Fibroblast of lung (primary cell): ENCODE data around the gene ZC3H10. TPM values are rescaled to one million over a fixed set of nuclear protein-coding genes. Genes with fewer than 3 reads are reported as not detected.
A peak's percentile ranks its signal among the peaks of the same experiment; 100 is the strongest.

ENCODE experiments used
- DNase-seq, 2 donors: peaks; one replicate each; pipeline versions ENCODE4 v3.0.0 to v3.0.0-alpha.2; 2010; ENCODE audit warnings: low read depth in 2 of 2
- H2AFZ ChIP-seq: 2 replicates; pipeline ENCODE4 v1.5.1; 2012; ENCODE audit warnings: low read length, control low read depth, inconsistent platforms
- H3K27ac ChIP-seq: 2 replicates; pipeline ENCODE4 v1.5.1; 2011; ENCODE audit warnings: low read length, control low read depth; ENCODE audit not compliant: insufficient read depth
- H3K27me3 ChIP-seq: 2 replicates; pipeline ENCODE4 v1.5.1; 2011; ENCODE audit warnings: mild to moderate bottlenecking, low read length; ENCODE audit not compliant: control insufficient read depth, insufficient read depth
- H3K36me3 ChIP-seq: 2 replicates; pipeline ENCODE4 v1.5.1; 2011; ENCODE audit warnings: low read length; ENCODE audit not compliant: control insufficient read depth, insufficient read depth
- H3K4me1 ChIP-seq: 2 replicates; pipeline ENCODE4 v1.5.1; 2011; ENCODE audit warnings: low read length; ENCODE audit not compliant: control insufficient read depth, insufficient read depth; ENCODE audit errors: extremely low read depth
- H3K4me2 ChIP-seq: 2 replicates; pipeline ENCODE4 v1.5.1; 2011; ENCODE audit warnings: low read length, control low read depth; ENCODE audit not compliant: insufficient read depth; ENCODE audit errors: extremely low read depth
- H3K4me3 ChIP-seq, 4 experiments: fragments of 200-600 bp in 1 of 4; sonication (generic) in 1 of 4; replicated peaks in 1 of 4; 2 replicates each; pipeline ENCODE4 v1.5.1; 2011 to 2016; ENCODE audit warnings: low read length in 4 of 4, low read depth in 3 of 4, mild to moderate bottlenecking in 3 of 4, control low read depth in 2 of 4, inconsistent platforms in 1 of 4, mixed read lengths in 1 of 4; ENCODE audit not compliant: insufficient read depth in 1 of 4; ENCODE audit errors: control extremely low read depth in 1 of 4
- H3K79me2 ChIP-seq: 2 replicates; pipeline ENCODE4 v1.5.1; 2012; ENCODE audit warnings: mild to moderate bottlenecking, low read length, inconsistent platforms; ENCODE audit not compliant: control insufficient read depth, insufficient read depth
- H3K9ac ChIP-seq: 2 replicates; pipeline ENCODE4 v1.5.1; 2011; ENCODE audit warnings: mild to moderate bottlenecking, low read length, control low read depth; ENCODE audit not compliant: insufficient read depth
- H3K9me3 ChIP-seq: 2 replicates; pipeline ENCODE4 v1.5.1; 2012; ENCODE audit warnings: low read depth, low read length; ENCODE audit not compliant: control insufficient read depth, insufficient read depth
- H4K20me1 ChIP-seq: 2 replicates; pipeline ENCODE4 v1.5.1; 2011; ENCODE audit warnings: low read length; ENCODE audit not compliant: control insufficient read depth, insufficient read depth; ENCODE audit errors: extremely low read depth
- CTCF ChIP-seq, 2 donors: IDR thresholded peaks in 1 of 2; conservative IDR thresholded peaks in 1 of 2; 1 replicate in 1 of 2; 2 replicates in 1 of 2; pipeline ENCODE4 v1.5.1; 2011 to 2012; ENCODE audit warnings: low read length in 2 of 2, control low read depth in 1 of 2, inconsistent platforms in 1 of 2, low read depth in 1 of 2, mild to moderate bottlenecking in 1 of 2
- EZH2 ChIP-seq: IDR thresholded peaks from 2 replicates; pipeline ENCODE4 v1.5.1; 2012; ENCODE audit warnings: low read length, control low read depth, mild to moderate bottlenecking; ENCODE audit errors: missing control alignments
- polyA plus RNA-seq, 2 donors: library from polyadenylated mRNA; depleted of rRNA in 1 of 2; stranded (reverse) in 1 of 2; unstranded in 1 of 2; fragments of >200 nt; gene quantifications; 2 replicates each; pipeline ENCODE4 v1.2.1, GENCODE V29; 2011 to 2012; ENCODE audit warnings: missing spikeins in 1 of 2
- total RNA-seq: library from RNA; depleted of rRNA; stranded (reverse); fragments of >200 nt; gene quantifications from 2 replicates; pipeline ENCODE4 v1.2.1, GENCODE V29; 2014

ZC3H10 gene
- total and polyA plus RNA-seq, 2 donors (not counting 1 experiment from before 2014, with no cell fraction given): 1.9 to 5.6 TPM

DNA sequence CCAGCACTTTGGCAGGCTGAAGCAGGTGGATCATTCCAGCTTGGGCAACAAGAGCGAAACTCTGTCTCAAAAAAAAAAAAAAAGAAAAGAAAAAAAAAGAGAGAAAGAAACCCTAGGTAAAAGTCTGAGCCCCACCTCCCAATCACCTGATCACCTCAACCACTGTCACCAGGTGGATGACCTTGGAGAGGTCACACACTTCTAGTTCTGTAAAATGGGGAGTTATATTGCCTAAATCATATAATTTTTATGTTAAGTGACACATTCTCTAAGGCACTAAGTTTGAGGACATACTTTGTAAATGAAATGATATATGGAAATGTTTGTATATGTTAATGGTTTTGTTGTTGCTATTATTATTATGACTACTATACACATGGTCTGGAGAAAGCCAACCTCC, 39.6 kb upstream of the ZC3H10 start:
- no peak for DNase-seq
- no peaks in the 10 kb centered on the region for H3K79me2 ChIP-seq
- H3K9ac ChIP-seq: no peak overlapping the region
- H3K4me3 ChIP-seq: no peak overlapping the region
- H3K36me3 ChIP-seq: no peaks in the 10 kb centered on the region
- H3K4me1 ChIP-seq: no peaks in the 10 kb centered on the region
- H3K9me3 ChIP-seq: no peaks in the 10 kb centered on the region
- peak overlapping the region; percentile 68 for H3K4me2 ChIP-seq
- no peak for TF ChIP-seq EZH2
- TF ChIP-seq CTCF (conservative IDR thresholded peaks at IDR 0.05 in 1 of 2, IDR thresholded peaks at IDR 0.05 in 1 of 2; ENCODE audit: low read depth in 1 of 2, low read length in 2 of 2): no peak
- peaks cover 20% of the 10 kb centered on the region for H3K27me3 ChIP-seq
- no peak overlapping the region for H2AFZ ChIP-seq
- H3K27ac ChIP-seq: no peak overlapping the region
- no peaks in the 10 kb centered on the region for H4K20me1 ChIP-seq

- Histone ChIP-seq H3K27me3 (peaks cover 26% of the 10 kb centered on the region), H3K9me3 (no peaks in the 10 kb centered on the region), H3K36me3 (no peaks in the 10 kb centered on the region), H3K79me2 (no peaks in the 10 kb centered on the region), H3K4me3 (peak overlapping the region; percentile 55 to 72 (median 64)), H3K9ac (peak overlapping the region; percentile 27), H4K20me1 (no peaks in the 10 kb centered on the region), H2AFZ (peak overlapping the region; percentile 98), H3K4me1 (no peaks in the 10 kb centered on the region), H3K27ac (no peak overlapping the region), H3K4me2 (peak overlapping the region; percentile 88)
- peak; percentile 75 to 84 for DNase-seq
- TF ChIP-seq EZH2 (no peak), CTCF (conservative IDR thresholded peaks at IDR 0.05 in 1 of 2, IDR thresholded peaks at IDR 0.05 in 1 of 2; ENCODE audit: low read depth in 1 of 2, low read length in 2 of 2) (peak; percentile 74 to 85)
Observed at GRCh38 chr12:56078931-56079722, 38.9 kb upstream of the ZC3H10 start.

DNA sequence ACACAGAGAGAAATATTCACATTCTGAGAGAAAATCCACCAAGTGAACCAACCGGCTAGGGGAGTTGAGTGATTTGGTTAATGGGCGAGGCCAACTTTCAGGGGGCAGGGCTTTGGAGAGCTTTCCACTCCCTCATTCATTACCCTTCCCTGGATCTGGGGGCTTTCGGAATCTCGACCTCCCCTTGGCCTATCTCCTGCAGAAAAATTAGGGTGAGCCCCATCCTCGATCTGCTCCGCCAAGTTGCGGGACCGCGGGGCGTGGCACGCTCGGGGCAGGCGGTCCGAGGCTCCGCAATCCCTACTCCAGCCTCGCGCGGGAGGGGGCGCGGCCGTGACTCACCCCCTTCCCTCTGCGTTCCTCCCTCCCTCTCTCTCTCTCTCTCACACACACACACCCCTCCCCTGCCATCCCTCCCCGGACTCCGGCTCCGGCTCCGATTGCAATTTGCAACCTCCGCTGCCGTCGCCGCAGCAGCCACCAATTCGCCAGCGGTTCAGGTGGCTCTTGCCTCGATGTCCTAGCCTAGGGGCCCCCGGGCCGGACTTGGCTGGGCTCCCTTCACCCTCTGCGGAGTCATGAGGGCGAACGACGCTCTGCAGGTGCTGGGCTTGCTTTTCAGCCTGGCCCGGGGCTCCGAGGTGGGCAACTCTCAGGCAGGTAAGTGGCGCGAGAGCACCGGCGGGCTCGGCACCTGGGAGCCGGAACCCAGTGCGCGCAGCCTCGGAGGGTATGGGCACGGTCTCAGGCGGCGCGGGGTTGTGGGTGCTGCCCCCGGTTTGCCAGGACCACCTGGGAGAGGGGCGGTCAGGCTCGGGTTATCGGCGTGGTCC, 38.1 kb upstream of the ZC3H10 start, which contains the start of gene ERBB3:
Gene ERBB3, plus strand, starts transcription at position 443 of the 833 bp plus-strand sequence. Its CDS starts 136 bp downstream, at position 579.
- no peak for TF ChIP-seq CTCF (conservative IDR thresholded peaks at IDR 0.05 in 1 of 2, IDR thresholded peaks at IDR 0.05 in 1 of 2; ENCODE audit: low read depth in 1 of 2, low read length in 2 of 2)
- no peak for TF ChIP-seq EZH2
- Histone ChIP-seq H3K9ac (peak within 1 kb of the TSS; percentile 40), H3K9me3 (no peaks in the 10 kb centered on the region), H3K27me3 (peaks cover 26% of the 10 kb centered on the region), H3K4me1 (no peaks in the 10 kb centered on the region), H4K20me1 (no peaks in the 10 kb centered on the region), H3K4me2 (peak within 1 kb of the TSS; percentile 96), H3K4me3 (peak within 1 kb of the TSS; percentile 55 to 72 (median 64)), H3K27ac (no peak within 1 kb of the TSS), H3K36me3 (no peaks in the 10 kb centered on the region), H3K79me2 (no peaks in the 10 kb centered on the region), H2AFZ (peak within 1 kb of the TSS; percentile 98)
- DNase-seq: peak; percentile 80 to 87
